Gastroesophageal sphincter (tissue), 3 donors: Measurements from ENCODE around the gene STK24.

Source experiments
- POLR2A ChIP-seq, 2 donors: fragments of 450-650 bp; IDR thresholded peaks; one replicate each; pipeline ENCODE4 v1.6.1; 2017; ENCODE audit warnings: antibody characterized with exemption in 2 of 2, mild to moderate bottlenecking in 2 of 2, moderate library complexity in 1 of 2
- POLR2AphosphoS5 ChIP-seq: sonication (generic); formaldehyde crosslinking; IDR thresholded peaks from one replicate; pipeline ENCODE4 v1.6.1; 2017; ENCODE audit warnings: antibody characterized with exemption
- TF ChIP-seq, protein P1 (sequence below), 4 experiments: fragments of 200-600 bp in 2 of 4; fragments of 450-650 bp in 2 of 4; sonication (generic) in 1 of 4; IDR thresholded peaks; one replicate each; pipeline ENCODE4 v1.5.1; 2017 to 2019; ENCODE audit warnings: antibody characterized with exemption in 4 of 4, mild to moderate bottlenecking in 2 of 4, moderate library complexity in 2 of 4

DNA sequence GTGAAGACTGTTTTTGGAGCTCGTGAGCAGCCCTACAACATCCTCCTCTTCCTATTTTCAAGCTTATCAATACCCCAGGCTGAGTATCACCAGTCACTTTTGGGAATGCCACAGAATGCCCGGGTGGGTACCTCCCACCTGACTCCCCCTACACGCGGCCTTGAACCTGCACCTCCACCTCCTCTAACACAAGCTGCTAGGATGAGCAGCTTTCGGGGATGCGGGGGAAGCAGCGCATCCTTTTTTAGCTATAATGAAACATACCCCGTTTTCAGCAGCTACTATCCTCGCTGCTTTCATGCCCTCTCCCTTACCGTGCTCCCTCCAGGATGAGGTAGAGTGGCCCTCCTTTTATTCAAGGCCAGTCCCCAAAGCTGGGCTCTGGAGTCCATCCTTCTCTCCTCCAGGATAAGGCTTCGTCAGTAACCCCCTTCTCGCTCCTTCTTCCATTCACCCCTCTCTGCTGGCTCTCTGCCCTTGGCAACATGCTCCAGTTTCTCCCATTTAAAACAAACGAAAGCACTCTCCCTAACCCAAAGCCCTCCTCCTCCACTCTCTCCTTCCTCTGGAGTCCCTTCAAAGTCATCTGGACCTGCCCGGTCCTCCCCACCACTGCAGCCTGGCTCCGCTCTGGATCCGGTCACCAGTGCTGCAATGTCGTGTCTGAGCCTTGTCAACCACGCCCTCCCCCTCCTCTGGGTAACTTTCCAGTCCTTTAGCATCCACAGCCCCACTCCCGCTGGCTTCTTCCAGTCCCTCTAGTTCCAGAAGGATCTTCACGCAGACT lies 55.3 kb downstream of the STK24 start:
- TF ChIP-seq POLR2A (IDR thresholded peaks at IDR 0.05) (no peak), POLR2AphosphoS5 (no peak)
- TF ChIP-seq, protein P1, sequence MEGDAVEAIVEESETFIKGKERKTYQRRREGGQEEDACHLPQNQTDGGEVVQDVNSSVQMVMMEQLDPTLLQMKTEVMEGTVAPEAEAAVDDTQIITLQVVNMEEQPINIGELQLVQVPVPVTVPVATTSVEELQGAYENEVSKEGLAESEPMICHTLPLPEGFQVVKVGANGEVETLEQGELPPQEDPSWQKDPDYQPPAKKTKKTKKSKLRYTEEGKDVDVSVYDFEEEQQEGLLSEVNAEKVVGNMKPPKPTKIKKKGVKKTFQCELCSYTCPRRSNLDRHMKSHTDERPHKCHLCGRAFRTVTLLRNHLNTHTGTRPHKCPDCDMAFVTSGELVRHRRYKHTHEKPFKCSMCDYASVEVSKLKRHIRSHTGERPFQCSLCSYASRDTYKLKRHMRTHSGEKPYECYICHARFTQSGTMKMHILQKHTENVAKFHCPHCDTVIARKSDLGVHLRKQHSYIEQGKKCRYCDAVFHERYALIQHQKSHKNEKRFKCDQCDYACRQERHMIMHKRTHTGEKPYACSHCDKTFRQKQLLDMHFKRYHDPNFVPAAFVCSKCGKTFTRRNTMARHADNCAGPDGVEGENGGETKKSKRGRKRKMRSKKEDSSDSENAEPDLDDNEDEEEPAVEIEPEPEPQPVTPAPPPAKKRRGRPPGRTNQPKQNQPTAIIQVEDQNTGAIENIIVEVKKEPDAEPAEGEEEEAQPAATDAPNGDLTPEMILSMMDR (IDR thresholded peaks at IDR 0.05): no peak
